Spleen (tissue), 11 donors: ENCODE results near the gene PGA4. TPM values are rescaled to one million over a fixed set of nuclear protein-coding genes. Genes with fewer than 3 reads are reported as not detected.

Experiments used
- DNase-seq: peaks from one replicate; pipeline ENCODE4 v3.0.0-alpha.2; 2020
- H3K27ac ChIP-seq, 8 donors: fragments of 200-600 bp; sonication (generic) in 7 of 8; 1 replicate in 4 of 8; 2 replicates in 4 of 8; pipeline versions ENCODE4 v1.5.0 to v1.8.0; 2016 to 2021; ENCODE audit warnings: inconsistent platforms in 4 of 8, mild to moderate bottlenecking in 4 of 8, moderate library complexity in 1 of 8
- H3K27me3 ChIP-seq, 7 donors: fragments of 200-600 bp; sonication (generic) in 6 of 7; replicated peaks in 1 of 7; 1 replicate in 4 of 7; 2 replicates in 3 of 7; pipeline versions ENCODE4 v1.5.0 to v1.8.0; 2016 to 2021; ENCODE audit warnings: inconsistent platforms in 3 of 7, mild to moderate bottlenecking in 1 of 7
- H3K36me3 ChIP-seq, 6 donors: fragments of 200-600 bp; sonication (generic) in 5 of 6; 1 replicate in 4 of 6; 2 replicates in 2 of 6; pipeline versions ENCODE4 v1.5.0 to v1.8.0; 2016 to 2021; ENCODE audit warnings: inconsistent platforms in 2 of 6
- H3K4me1 ChIP-seq, 6 donors: fragments of 200-600 bp; sonication (generic) in 5 of 6; 1 replicate in 3 of 6; 2 replicates in 3 of 6; pipeline versions ENCODE4 v1.5.0 to v1.8.0; 2016 to 2021; ENCODE audit warnings: inconsistent platforms in 3 of 6
- H3K4me3 ChIP-seq, 8 donors: fragments of 200-600 bp; sonication (generic) in 7 of 8; 1 replicate in 4 of 8; 2 replicates in 4 of 8; pipeline versions ENCODE4 v1.5.0 to v1.8.0; 2016 to 2021; ENCODE audit warnings: inconsistent platforms in 4 of 8, mild to moderate bottlenecking in 4 of 8, moderate library complexity in 2 of 8
- H3K9me3 ChIP-seq, 8 donors: fragments of 200-600 bp; sonication (generic) in 7 of 8; 1 replicate in 4 of 8; 2 replicates in 4 of 8; pipeline versions ENCODE4 v1.5.0 to v1.8.0; 2016 to 2021; ENCODE audit warnings: inconsistent platforms in 4 of 8
- POLR2A ChIP-seq, 3 donors: fragments of 450-650 bp; IDR thresholded peaks; one replicate each; pipeline ENCODE4 v1.5.1; 2017; ENCODE audit warnings: antibody characterized with exemption in 3 of 3, mild to moderate bottlenecking in 1 of 3
- POLR2AphosphoS5 ChIP-seq, 3 donors: sonication (generic); formaldehyde crosslinking; IDR thresholded peaks; one replicate each; pipeline ENCODE4 v1.5.1; 2017; ENCODE audit warnings: antibody characterized with exemption in 3 of 3
- WGBS, 5 donors: extraction: QIAGEN DNeasy Blood & Tissue Kit in 3 of 5; methylation state at CpG; one replicate each; pipeline versions ENCODE4 v1.1.5 to v1.1.7; 2013 to 2018; 5-methylcytosine and 5-hydroxymethylcytosine counted together
- intact Hi-C: fragments of 100-400 bp; cut with DNase I; formaldehyde crosslinking; loops from one replicate; pipeline ENCODE4 v1.15.0; 2023; ENCODE audit warnings: low total_unique reads
- polyA plus RNA-seq, 3 donors: library from polyadenylated mRNA; stranded (reverse); fragments of 200-250 nt; gene quantifications; one replicate each; pipeline ENCODE4 v1.2.1, GENCODE V29; 2013
- total RNA-seq, 7 donors: library from RNA; depleted of rRNA in 3 of 7; stranded (reverse); fragments of >200 nt in 3 of 7; fragmentation: NEBNext Ultra II Directional in 4 of 7; extraction: Animal tissue kit (Norgen Biotek cat#: 25700) in 4 of 7; gene quantifications; one replicate each; pipeline versions ENCODE4 v1.1.0 to v1.2.1, GENCODE V29; 2016 to 2021
- TF ChIP-seq, protein P1 (sequence below), 11 experiments: fragments of 200-600 bp in 7 of 11; fragments of 450-650 bp in 4 of 11; sonication (generic) in 4 of 11; IDR thresholded peaks in 8 of 11; conservative IDR thresholded peaks in 3 of 11; 1 replicate in 7 of 11; 2 replicates in 4 of 11; pipeline versions ENCODE4 v1.4.0 to v1.8.0; 2016 to 2021; ENCODE audit warnings: antibody characterized with exemption in 11 of 11, inconsistent platforms in 4 of 11, mild to moderate bottlenecking in 1 of 11
- donor health status: healthy with polysubstance abuse.
- donor health status: DM: no; HTN: no; CAD: no; lungs with moderate emphysema.
- donor health status: DM: no; HTN: no; CAD: no.
- donor health status: Bipolar disorder and iron deficiency.
- donor health status: healthy.
- donor health status: DM: no; HTN: no; CAD: no.
- donor health status: DM: yes; HTN: yes; CAD: no.

Gene PGA4
- total and polyA plus RNA-seq, 10 donors = 0.36 to 12.2 (median 1.6) TPM; not detected in 1

DNA sequence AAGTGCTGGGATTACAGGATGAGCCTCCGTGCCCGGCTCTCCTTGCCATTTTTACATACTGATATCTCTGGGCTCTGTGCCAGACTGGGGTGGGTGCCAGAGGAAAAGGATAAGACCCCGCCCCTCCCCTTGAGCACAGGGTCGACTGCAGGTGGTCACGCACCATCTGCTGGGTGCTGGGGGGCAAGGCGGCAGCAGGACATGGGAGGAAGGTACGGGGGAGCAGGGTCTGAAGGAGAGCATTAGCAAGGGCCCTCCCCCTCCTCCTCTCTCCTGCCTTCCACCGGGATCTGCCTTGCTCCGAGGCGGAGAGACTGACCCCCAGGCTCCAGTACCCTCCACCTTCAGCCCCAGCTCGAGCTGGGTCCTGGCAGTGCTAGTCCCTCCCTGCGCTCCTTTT, 28.6 kb upstream of the PGA4 start:
- TF ChIP-seq POLR2A (IDR thresholded peaks at IDR 0.05) (no peak), POLR2AphosphoS5 (IDR thresholded peaks at IDR 0.05) (no peak)
- TF ChIP-seq, protein P1, sequence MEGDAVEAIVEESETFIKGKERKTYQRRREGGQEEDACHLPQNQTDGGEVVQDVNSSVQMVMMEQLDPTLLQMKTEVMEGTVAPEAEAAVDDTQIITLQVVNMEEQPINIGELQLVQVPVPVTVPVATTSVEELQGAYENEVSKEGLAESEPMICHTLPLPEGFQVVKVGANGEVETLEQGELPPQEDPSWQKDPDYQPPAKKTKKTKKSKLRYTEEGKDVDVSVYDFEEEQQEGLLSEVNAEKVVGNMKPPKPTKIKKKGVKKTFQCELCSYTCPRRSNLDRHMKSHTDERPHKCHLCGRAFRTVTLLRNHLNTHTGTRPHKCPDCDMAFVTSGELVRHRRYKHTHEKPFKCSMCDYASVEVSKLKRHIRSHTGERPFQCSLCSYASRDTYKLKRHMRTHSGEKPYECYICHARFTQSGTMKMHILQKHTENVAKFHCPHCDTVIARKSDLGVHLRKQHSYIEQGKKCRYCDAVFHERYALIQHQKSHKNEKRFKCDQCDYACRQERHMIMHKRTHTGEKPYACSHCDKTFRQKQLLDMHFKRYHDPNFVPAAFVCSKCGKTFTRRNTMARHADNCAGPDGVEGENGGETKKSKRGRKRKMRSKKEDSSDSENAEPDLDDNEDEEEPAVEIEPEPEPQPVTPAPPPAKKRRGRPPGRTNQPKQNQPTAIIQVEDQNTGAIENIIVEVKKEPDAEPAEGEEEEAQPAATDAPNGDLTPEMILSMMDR (IDR thresholded peaks at IDR 0.05 in 8 of 11, conservative IDR thresholded peaks at IDR 0.05 in 3 of 11) = no peak
- Histone ChIP-seq H3K27ac (no peak overlapping the region), H3K27me3 (peaks cover 0 to 12% (median 0%) of the 10 kb centered on the region in 7 donors), H3K9me3 (peaks cover 0 to 3% (median 0%) of the 10 kb centered on the region in 8 donors), H3K4me3 (no peak overlapping the region), H3K36me3 (no peaks in the 10 kb centered on the region), H3K4me1 (no peaks in the 10 kb centered on the region)
- DNase-seq = no peak
- WGBS, 5 donors = 46 to 54% (median 51%) methylated on average over 11 to 12 of the region's 12 CpGs
- intact Hi-C loops = no loop called here

DNA sequence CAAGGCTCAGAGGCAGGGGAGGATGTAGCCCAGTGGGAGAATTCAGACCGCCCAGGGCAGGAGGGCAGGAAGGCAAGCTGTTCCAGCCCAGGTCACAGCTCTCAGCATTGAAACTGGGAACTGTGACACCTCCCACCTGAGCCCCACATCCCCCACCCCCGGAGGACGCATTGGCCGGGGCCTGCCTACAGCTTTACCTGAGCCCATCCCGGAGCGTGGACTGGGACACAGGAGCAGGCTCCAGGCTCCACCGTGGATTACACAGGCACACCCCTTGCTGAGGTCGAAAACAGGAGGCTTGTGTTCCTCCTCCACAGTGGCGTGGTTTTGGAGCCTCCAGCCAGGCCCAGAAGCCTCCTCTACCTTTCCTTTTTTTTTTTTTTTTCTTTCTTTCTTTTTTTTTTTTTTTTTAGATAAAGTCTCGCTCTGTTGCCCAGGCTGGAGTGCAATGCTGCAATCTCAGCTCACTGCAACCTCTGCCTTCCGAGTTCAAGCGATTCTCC, 27.9 kb upstream of the PGA4 start:
- DNase-seq = no peak
- Histone ChIP-seq H3K27me3 (peaks cover 0 to 12% (median 0%) of the 10 kb centered on the region in 7 donors), H3K4me1 (no peaks in the 10 kb centered on the region), H3K9me3 (peaks cover 0 to 9% (median 2%) of the 10 kb centered on the region in 8 donors), H3K4me3 (no peak overlapping the region), H3K27ac (no peak overlapping the region), H3K36me3 (no peaks in the 10 kb centered on the region)
- 65 to 81% (median 73%) methylated on average over 12 of the region's 12 CpGs for WGBS, 5 donors
- intact Hi-C loops = no loop called here
- TF ChIP-seq POLR2A (IDR thresholded peaks at IDR 0.05) (no peak), POLR2AphosphoS5 (IDR thresholded peaks at IDR 0.05) (no peak)
- TF ChIP-seq, protein P1 (IDR thresholded peaks at IDR 0.05 in 8 of 11, conservative IDR thresholded peaks at IDR 0.05 in 3 of 11) = no peak

DNA sequence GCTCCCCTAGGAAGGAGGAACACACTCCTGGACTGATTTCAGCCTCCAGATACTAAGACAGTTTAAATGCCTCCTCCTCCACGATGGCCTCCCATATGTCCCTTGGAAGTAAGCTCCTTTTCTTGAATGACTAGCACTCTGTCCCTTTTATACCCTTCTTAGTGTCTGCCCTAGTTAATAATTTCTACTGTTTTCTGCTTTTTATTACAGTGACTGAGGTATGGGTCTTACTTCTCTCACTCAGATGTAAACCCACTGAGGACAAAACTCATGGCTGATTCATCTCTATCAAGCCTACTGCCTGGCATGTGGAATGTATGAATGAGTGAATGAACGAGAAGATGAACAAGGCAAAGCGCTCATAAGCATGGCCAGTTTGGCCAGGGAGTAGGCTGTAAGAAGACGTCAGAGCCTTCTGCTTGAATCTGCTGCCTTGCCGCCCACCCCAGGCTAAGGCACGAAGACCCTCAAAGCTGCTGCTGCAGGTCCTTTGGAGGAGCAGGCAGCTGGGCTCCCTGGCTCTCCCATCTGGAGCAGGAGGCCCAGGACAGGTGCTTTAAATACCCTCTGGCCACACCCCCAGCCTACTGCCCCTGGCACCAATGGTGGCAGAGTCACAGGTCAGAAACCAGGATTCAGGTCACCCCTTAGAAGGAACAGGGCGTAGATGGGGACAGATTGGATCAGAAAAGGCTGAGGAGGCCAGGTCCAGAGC, 27.0 kb upstream of the PGA4 start:
- intact Hi-C loops = no loop called here
- no peak for DNase-seq
- WGBS, 5 donors = 74 to 89% (median 81%) methylated on average over 6 to 7 of the region's 7 CpGs

DNA sequence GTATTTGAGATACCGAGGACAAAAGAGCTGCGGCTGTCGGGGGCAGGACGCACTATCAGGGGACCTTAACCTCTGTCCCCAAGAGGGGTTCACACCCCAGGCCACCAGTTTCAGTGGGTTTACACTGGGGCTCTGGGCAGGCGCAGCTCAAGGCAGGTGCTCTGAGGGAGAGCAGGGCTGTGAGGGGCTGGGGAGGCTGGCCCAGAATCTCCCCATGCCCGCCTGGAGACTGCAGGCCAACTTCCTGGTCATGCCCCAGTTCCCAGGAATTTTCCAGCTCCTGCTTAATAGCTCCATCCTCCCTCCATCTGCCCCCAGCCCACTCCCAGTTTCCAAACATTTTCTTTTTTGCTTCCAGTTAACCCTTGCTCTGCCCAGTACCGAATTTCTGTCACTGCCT, 26.4 kb upstream of the PGA4 start:
- no peaks in the 10 kb centered on the region for H3K4me1 ChIP-seq
- TF ChIP-seq POLR2AphosphoS5 (IDR thresholded peaks at IDR 0.05) (no peak), POLR2A (IDR thresholded peaks at IDR 0.05) (no peak)
- TF ChIP-seq, protein P1 (IDR thresholded peaks at IDR 0.05 in 8 of 11, conservative IDR thresholded peaks at IDR 0.05 in 3 of 11) = no peak
- no peaks in the 10 kb centered on the region for H3K36me3 ChIP-seq
- H3K9me3 ChIP-seq = peaks cover 0 to 10% (median 2%) of the 10 kb centered on the region in 8 donors
- no peak overlapping the region for H3K4me3 ChIP-seq
- intact Hi-C loops = no loop called here
- H3K27me3 ChIP-seq = peaks cover 0 to 12% (median 0%) of the 10 kb centered on the region in 7 donors
- H3K27ac ChIP-seq = no peak overlapping the region
- 83 to 89% (median 85%) methylated on average over 7 of the region's 7 CpGs for WGBS, 5 donors
- no peak for DNase-seq

More for the DNA sequence above, 27.0 kb upstream of the PGA4 start:
- H3K36me3 ChIP-seq = no peaks in the 10 kb centered on the region
- no peaks in the 10 kb centered on the region for H3K4me1 ChIP-seq
- no peak overlapping the region for H3K4me3 ChIP-seq
- peaks cover 0 to 12% (median 0%) of the 10 kb centered on the region in 7 donors for H3K27me3 ChIP-seq
- peaks cover 0 to 10% (median 2%) of the 10 kb centered on the region in 8 donors for H3K9me3 ChIP-seq
- TF ChIP-seq POLR2AphosphoS5 (IDR thresholded peaks at IDR 0.05) (no peak), POLR2A (IDR thresholded peaks at IDR 0.05) (no peak)
- TF ChIP-seq, protein P1 (IDR thresholded peaks at IDR 0.05 in 8 of 11, conservative IDR thresholded peaks at IDR 0.05 in 3 of 11) = no peak
- no peak overlapping the region for H3K27ac ChIP-seq
